ENCODE measurements around the gene SGSM1.

- TF ChIP-seq POLR2A (IDR thresholded peaks at IDR 0.05; ENCODE audit: low read depth, low read length) (no peak), TAF1 (IDR thresholded peaks at IDR 0.05; ENCODE audit: borderline replicate concordance, low read depth, low read length) (no peak), YY1 (IDR thresholded peaks at IDR 0.05; ENCODE audit: low read depth, low read length) (no peak)
These were observed 156.8 kb downstream of the SGSM1 start for GRCh38 chr22:24962835-24963234.

All from GM12878 (cell line).